Stomach (tissue), 9 donors: ENCODE results near the gene CHST9. TPM values are rescaled to one million over a fixed set of nuclear protein-coding genes. Genes with fewer than 3 reads are reported as not detected.

Experiments used
- DNase-seq, 2 donors: peaks; one replicate each; pipeline versions ENCODE4 v3.0.0 to v3.0.0-alpha.2; 2013 to 2019
- H3K27ac ChIP-seq, 5 donors: fragments of 200-600 bp in 4 of 5; sonication (generic) in 4 of 5; one replicate each; pipeline ENCODE4 v1.5.1; 2013 to 2019; ENCODE audit warnings: mild to moderate bottlenecking in 1 of 5, moderate library complexity in 1 of 5
- H3K27me3 ChIP-seq, 3 donors: fragments of 200-600 bp; sonication (generic); one replicate each; pipeline ENCODE4 v1.5.1; 2017 to 2019; ENCODE audit warnings: mixed run types in 1 of 3
- H3K36me3 ChIP-seq, 4 donors: fragments of 200-600 bp; sonication (generic); 1 replicate in 3 of 4; 2 replicates in 1 of 4; pipeline ENCODE4 v1.5.1; 2016 to 2019
- H3K4me1 ChIP-seq, 4 donors: fragments of 200-600 bp; sonication (generic); one replicate each; pipeline ENCODE4 v1.5.1; 2016 to 2019
- H3K4me3 ChIP-seq, 4 donors: fragments of 200-600 bp; sonication (generic) in 3 of 4; one replicate each; pipeline ENCODE4 v1.5.1; 2016 to 2019; ENCODE audit warnings: mild to moderate bottlenecking in 1 of 4
- H3K9me3 ChIP-seq, 4 donors: fragments of 200-600 bp; sonication (generic); one replicate each; pipeline ENCODE4 v1.5.1; 2016 to 2019
- EP300 ChIP-seq: sonication (generic); formaldehyde crosslinking; IDR thresholded peaks from one replicate; pipeline ENCODE4 v1.6.1; 2017; ENCODE audit warnings: antibody characterized with exemption
- POLR2A ChIP-seq, 4 donors: fragments of 450-650 bp; IDR thresholded peaks; one replicate each; pipeline ENCODE4 v1.6.1; 2016; ENCODE audit warnings: antibody characterized with exemption in 4 of 4, control low read depth in 2 of 4, mild to moderate bottlenecking in 1 of 4, moderate library complexity in 1 of 4
- POLR2AphosphoS5 ChIP-seq, 3 donors: sonication (generic); formaldehyde crosslinking; IDR thresholded peaks; one replicate each; pipeline ENCODE4 v1.6.1; 2016; ENCODE audit warnings: antibody characterized with exemption in 3 of 3
- WGBS, 5 donors: extraction: QIAGEN DNeasy Blood & Tissue Kit in 3 of 5; methylation state at CpG; one replicate each; pipeline versions ENCODE4 v1.1.5 to v1.1.7; 2013 to 2018; 5-methylcytosine and 5-hydroxymethylcytosine counted together
- intact Hi-C: fragments of 100-400 bp; cut with DNase I; formaldehyde crosslinking; loops from one replicate; pipeline ENCODE4 v1.15.1; 2023; ENCODE audit warnings: low total_unique reads
- polyA plus RNA-seq, 3 donors: library from polyadenylated mRNA; stranded (reverse); fragments of 200-250 nt; gene quantifications; one replicate each; pipeline ENCODE4 v1.2.3, GENCODE V29; 2013
- total RNA-seq, 5 donors: library from RNA; depleted of rRNA; stranded (reverse); fragments of >200 nt; gene quantifications; one replicate each; pipeline versions ENCODE4 v1.1.0 to v1.2.3, GENCODE V29; 2014 to 2016
- TF ChIP-seq, protein P1 (sequence below), 7 experiments: fragments of 450-650 bp in 4 of 7; fragments of 200-600 bp in 3 of 7; sonication (generic) in 3 of 7; IDR thresholded peaks; one replicate each; pipeline ENCODE4 v1.5.1; 2016 to 2019; ENCODE audit warnings: antibody characterized with exemption in 7 of 7, control low read depth in 2 of 7, mild to moderate bottlenecking in 1 of 7
- donor health status: healthy with polysubstance abuse.
- donor health status: Bipolar disorder and iron deficiency.
- donor health status: healthy.

CHST9 gene
- total and polyA plus RNA-seq, 8 donors, result 0.29 to 2.2 (median 1.1) TPM; not detected in 2

DNA sequence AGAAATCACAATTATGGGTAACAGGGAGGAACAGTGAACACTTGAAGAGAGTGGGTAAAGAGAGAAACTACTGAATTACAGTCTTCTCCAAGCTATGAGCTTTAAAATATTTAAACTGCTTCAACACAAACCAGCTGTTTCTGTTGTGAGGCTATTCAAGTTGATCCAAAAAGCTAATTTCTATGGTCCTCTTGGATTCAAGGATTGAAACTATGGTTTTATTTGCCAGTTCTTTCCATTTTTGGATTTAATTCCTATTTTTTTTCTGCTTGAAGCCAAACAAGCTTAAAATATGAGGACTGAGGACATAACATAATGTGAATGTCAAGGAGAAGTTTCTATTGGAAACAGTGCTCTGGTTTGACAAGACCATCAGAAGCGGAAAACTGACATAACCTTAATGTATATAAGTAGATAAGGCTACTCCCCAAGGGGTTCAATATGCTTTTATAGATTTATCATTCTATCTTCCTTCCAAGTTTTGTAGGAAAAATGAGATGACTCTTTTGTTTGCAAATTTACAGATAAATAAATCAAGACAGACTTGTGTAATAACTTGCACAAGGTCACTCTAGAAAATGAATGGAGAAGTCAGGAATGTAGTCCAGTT, 258.9 kb downstream of the CHST9 start:
- Histone ChIP-seq H3K4me1 (no peaks in the 10 kb centered on the region), H3K27ac (no peak overlapping the region), H3K9me3 (peaks cover 0 to 8% (median 5%) of the 10 kb centered on the region in 4 donors), H3K36me3 (no peaks in the 10 kb centered on the region), H3K4me3 (no peak overlapping the region), H3K27me3 (no peaks in the 10 kb centered on the region)
- intact Hi-C loops, result no loop called here
- WGBS, 5 donors, result 0 to 71% (median 55%) methylated on average over 1 of the region's 1 CpG
- peak in 1 of 2 donors; percentile 63 for DNase-seq
- TF ChIP-seq POLR2AphosphoS5 (IDR thresholded peaks at IDR 0.05) (no peak), POLR2A (IDR thresholded peaks at IDR 0.05) (no peak), EP300 (no peak)
- TF ChIP-seq, protein P1, sequence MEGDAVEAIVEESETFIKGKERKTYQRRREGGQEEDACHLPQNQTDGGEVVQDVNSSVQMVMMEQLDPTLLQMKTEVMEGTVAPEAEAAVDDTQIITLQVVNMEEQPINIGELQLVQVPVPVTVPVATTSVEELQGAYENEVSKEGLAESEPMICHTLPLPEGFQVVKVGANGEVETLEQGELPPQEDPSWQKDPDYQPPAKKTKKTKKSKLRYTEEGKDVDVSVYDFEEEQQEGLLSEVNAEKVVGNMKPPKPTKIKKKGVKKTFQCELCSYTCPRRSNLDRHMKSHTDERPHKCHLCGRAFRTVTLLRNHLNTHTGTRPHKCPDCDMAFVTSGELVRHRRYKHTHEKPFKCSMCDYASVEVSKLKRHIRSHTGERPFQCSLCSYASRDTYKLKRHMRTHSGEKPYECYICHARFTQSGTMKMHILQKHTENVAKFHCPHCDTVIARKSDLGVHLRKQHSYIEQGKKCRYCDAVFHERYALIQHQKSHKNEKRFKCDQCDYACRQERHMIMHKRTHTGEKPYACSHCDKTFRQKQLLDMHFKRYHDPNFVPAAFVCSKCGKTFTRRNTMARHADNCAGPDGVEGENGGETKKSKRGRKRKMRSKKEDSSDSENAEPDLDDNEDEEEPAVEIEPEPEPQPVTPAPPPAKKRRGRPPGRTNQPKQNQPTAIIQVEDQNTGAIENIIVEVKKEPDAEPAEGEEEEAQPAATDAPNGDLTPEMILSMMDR (IDR thresholded peaks at IDR 0.05), result no peak

DNA sequence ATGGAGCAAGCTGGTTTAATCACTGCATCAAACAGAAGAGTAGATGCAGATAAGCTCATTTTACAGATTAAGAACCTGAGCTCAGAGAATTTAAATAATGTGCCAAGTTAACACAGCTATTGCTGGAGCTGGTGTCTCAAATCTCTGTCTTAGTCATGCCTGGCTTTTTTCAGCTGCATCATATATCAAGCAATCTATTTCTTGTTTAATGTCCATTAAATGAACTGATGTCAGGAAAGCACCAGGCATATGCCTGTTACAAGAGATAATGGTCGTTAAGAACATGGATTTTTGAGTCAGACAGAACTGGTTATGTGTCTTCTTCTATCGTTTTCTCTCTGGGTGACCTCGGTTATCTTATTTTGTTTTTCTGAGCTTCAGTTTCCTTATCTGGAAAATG, 259.8 kb downstream of the CHST9 start:
- intact Hi-C loops, result no loop called here
- 22 to 61% (median 46%) methylated on average over 3 of the region's 3 CpGs for WGBS, 5 donors
- no peak overlapping the region for H3K4me3 ChIP-seq
- peaks cover 0 to 7% (median 3%) of the 10 kb centered on the region in 4 donors for H3K4me1 ChIP-seq
- H3K36me3 ChIP-seq, result no peaks in the 10 kb centered on the region
- peaks cover 0 to 8% (median 5%) of the 10 kb centered on the region in 4 donors for H3K9me3 ChIP-seq
- no peak overlapping the region for H3K27ac ChIP-seq
- DNase-seq, result no peak
- TF ChIP-seq POLR2A (IDR thresholded peaks at IDR 0.05) (no peak), POLR2AphosphoS5 (IDR thresholded peaks at IDR 0.05) (no peak), EP300 (no peak)
- TF ChIP-seq, protein P1 (IDR thresholded peaks at IDR 0.05), result no peak
- H3K27me3 ChIP-seq, result no peaks in the 10 kb centered on the region

DNA sequence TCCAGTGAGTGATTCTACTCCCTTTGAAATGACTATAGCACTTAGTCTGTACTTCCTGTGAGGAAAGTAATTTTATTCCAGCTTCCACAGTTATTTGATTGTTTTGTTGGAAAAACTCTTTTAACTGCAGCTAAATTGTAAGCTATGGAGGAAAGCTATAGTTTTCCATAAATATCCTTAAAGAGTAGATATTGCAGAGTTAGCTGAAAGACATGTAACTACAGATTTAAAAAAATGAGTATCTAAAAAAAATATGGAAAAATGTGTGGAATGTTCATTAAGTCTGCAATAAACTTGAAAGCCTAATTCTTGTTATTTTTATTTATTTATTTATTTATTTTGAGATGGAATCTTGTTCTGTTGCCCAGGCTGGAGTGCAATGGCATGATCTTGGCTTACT, 262.8 kb downstream of the CHST9 start:
- DNase-seq, result no peak
- no peaks in the 10 kb centered on the region for H3K27me3 ChIP-seq
- peaks cover 0 to 19% (median 11%) of the 10 kb centered on the region in 4 donors for H3K4me1 ChIP-seq
- intact Hi-C loops, result no loop called here
- peaks cover 0 to 8% (median 5%) of the 10 kb centered on the region in 4 donors for H3K9me3 ChIP-seq
- no peak overlapping the region for H3K4me3 ChIP-seq
- H3K27ac ChIP-seq, result no peak overlapping the region
- TF ChIP-seq POLR2A (IDR thresholded peaks at IDR 0.05), result no peak
- no peak for TF ChIP-seq EP300
- TF ChIP-seq POLR2AphosphoS5 (IDR thresholded peaks at IDR 0.05), result no peak
- TF ChIP-seq, protein P1 (IDR thresholded peaks at IDR 0.05), result no peak
- H3K36me3 ChIP-seq, result no peaks in the 10 kb centered on the region

DNA sequence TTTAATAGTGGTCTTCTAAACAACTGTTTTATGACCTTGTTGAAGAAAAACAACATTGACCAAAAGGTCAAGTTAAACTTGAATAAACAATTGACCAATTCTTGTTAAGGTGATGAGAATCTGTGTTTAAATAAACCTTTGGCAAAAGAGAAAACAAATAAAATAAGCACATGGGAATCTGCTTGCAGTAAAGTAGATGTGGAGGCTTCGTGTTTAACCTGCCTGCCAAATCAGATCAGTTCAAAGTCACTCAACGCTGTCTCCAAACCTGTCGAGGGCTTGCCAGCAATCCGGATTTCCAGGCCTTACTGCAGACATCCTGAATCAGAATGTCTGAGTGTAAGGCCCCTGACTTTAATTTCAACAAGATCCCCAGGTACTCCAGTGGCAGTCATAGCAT, 264.5 kb downstream of the CHST9 start:
- peaks cover 0 to 8% (median 5%) of the 10 kb centered on the region in 4 donors for H3K9me3 ChIP-seq
- H3K4me3 ChIP-seq, result no peak overlapping the region
- intact Hi-C loops, result no loop called here
- H3K4me1 ChIP-seq, result peaks cover 0 to 19% (median 11%) of the 10 kb centered on the region in 4 donors
- no peak for DNase-seq
- no peaks in the 10 kb centered on the region for H3K36me3 ChIP-seq
- H3K27ac ChIP-seq, result no peak overlapping the region
- H3K27me3 ChIP-seq, result no peaks in the 10 kb centered on the region
- TF ChIP-seq, protein P1 (IDR thresholded peaks at IDR 0.05), result no peak
- no peak for TF ChIP-seq POLR2AphosphoS5 (IDR thresholded peaks at IDR 0.05)
- TF ChIP-seq POLR2A (IDR thresholded peaks at IDR 0.05), result no peak
- no peak for TF ChIP-seq EP300
- 23 to 57% (median 44%) methylated on average over 4 of the region's 4 CpGs for WGBS, 5 donors
